GM23338 (cell line): ENCODE data around the gene DLEU7. TPM values are rescaled to one million over a fixed set of nuclear protein-coding genes. Genes with fewer than 3 reads are reported as not detected.

Source experiments
- ATAC-seq: fragments of 200-7000 bp; cut with Tn5 transposase; 3 replicates; pipeline ENCODE4 v1.9.1; 2020
- DNase-seq: peaks from one replicate; pipeline ENCODE4 v3.0.0-alpha.2; 2015; ENCODE audit warnings: low spot score
- H2AFZ ChIP-seq: fragments of 200-600 bp; sonication (generic); 2 replicates; pipeline ENCODE4 v1.8.0; 2016; ENCODE audit warnings: antibody characterized with exemption, mild to moderate bottlenecking, moderate library complexity
- H3F3A ChIP-seq: fragments of 200-600 bp; sonication (generic); replicated peaks from 2 replicates; pipeline ENCODE4 v1.8.0; 2017; ENCODE audit warnings: antibody characterized with exemption, mixed run types, low read depth
- H3K27ac ChIP-seq: fragments of 200-600 bp; sonication (generic); 2 replicates; pipeline ENCODE4 v1.6.1; 2016; ENCODE audit warnings: low read depth
- H3K27me3 ChIP-seq: fragments of 200-600 bp; sonication (generic); 2 replicates; pipeline ENCODE4 v1.8.0; 2016; ENCODE audit warnings: mild to moderate bottlenecking, mixed run types, moderate library complexity; ENCODE audit not compliant: insufficient read depth
- H3K36me3 ChIP-seq: fragments of 200-600 bp; sonication (generic); 2 replicates; pipeline ENCODE4 v1.8.0; 2016; ENCODE audit warnings: mild to moderate bottlenecking; ENCODE audit not compliant: insufficient read depth
- H3K4me1 ChIP-seq: fragments of 200-600 bp; sonication (generic); 2 replicates; pipeline ENCODE4 v1.8.0; 2016; ENCODE audit warnings: mild to moderate bottlenecking, moderate library complexity; ENCODE audit not compliant: insufficient read depth
- H3K4me2 ChIP-seq: fragments of 200-600 bp; sonication (generic); 2 replicates; pipeline ENCODE4 v1.7.1; 2017; ENCODE audit warnings: mixed run types
- H3K4me3 ChIP-seq: fragments of 200-600 bp; sonication (generic); 2 replicates; pipeline ENCODE4 v1.6.1; 2016; ENCODE audit warnings: mixed run types
- H3K79me2 ChIP-seq: fragments of 200-600 bp; sonication (generic); replicated peaks from 2 replicates; pipeline ENCODE4 v1.8.0; 2017; ENCODE audit warnings: mild to moderate bottlenecking; ENCODE audit not compliant: insufficient read depth
- H3K9me2 ChIP-seq: fragments of 200-600 bp; sonication (generic); 2 replicates; pipeline ENCODE4 v1.8.0; 2017; ENCODE audit not compliant: insufficient read depth
- H4K20me1 ChIP-seq: fragments of 200-600 bp; sonication (generic); replicated peaks from 2 replicates; pipeline ENCODE4 v1.8.0; 2017; ENCODE audit warnings: mild to moderate bottlenecking; ENCODE audit not compliant: insufficient read depth
- H3K27ac Mint-ChIP-seq: 2 replicates; pipeline ENCODE4 v1.8.0; 2020; ENCODE audit warnings: inconsistent platforms, mild to moderate bottlenecking, moderate library complexity, mixed read lengths
- H3K27me3 Mint-ChIP-seq: 3 replicates; pipeline ENCODE4 v1.8.0; 2022; ENCODE audit warnings: low read depth, mild to moderate bottlenecking, moderate library complexity, mixed read lengths, inconsistent platforms; ENCODE audit not compliant: insufficient read depth, poor library complexity
- H3K36me3 Mint-ChIP-seq: 3 replicates; pipeline ENCODE4 v1.8.0; 2021; ENCODE audit warnings: low read depth, mild to moderate bottlenecking, inconsistent platforms, moderate library complexity, mixed read lengths
- H3K4me1 Mint-ChIP-seq: 3 replicates; pipeline ENCODE4 v1.8.0; 2020; ENCODE audit warnings: mild to moderate bottlenecking, inconsistent platforms, mixed read lengths
- H3K4me3 Mint-ChIP-seq: 3 replicates; pipeline ENCODE4 v1.8.0; 2021; ENCODE audit warnings: moderate library complexity, mild to moderate bottlenecking, inconsistent platforms, mixed read lengths
- H3K9me3 Mint-ChIP-seq: 3 replicates; pipeline ENCODE4 v1.8.0; 2020; ENCODE audit warnings: moderate library complexity, mild to moderate bottlenecking, inconsistent platforms, mixed read lengths
- ETS1 ChIP-seq: IDR thresholded peaks from 2 replicates; pipeline ENCODE4 v1.6.1; 2016; ENCODE audit warnings: antibody characterized with exemption
- ZNF114 ChIP-seq: fragments of 250-450 bp; sonication (Bioruptor Pico); IDR thresholded peaks from 2 replicates; pipeline ENCODE4 v1.5.0; 2020; ENCODE audit warnings: mild to moderate bottlenecking, moderate library complexity
- polyA plus RNA-seq: library from polyadenylated mRNA; unstranded; fragments of >200 nt; fragmentation: Nextera tagmentation; extraction: Ambion mirVana; gene quantifications from 2 replicates; pipeline ENCODE4 v1.2.1, GENCODE V29; 2016
- small RNA-seq: library from RNA; depleted of rRNA; stranded (forward); fragments of <200 nt; gene quantifications from one replicate; pipeline ENCODE3, GENCODE V24; 2014; ENCODE audit warnings: low replicate concordance
- total RNA-seq: library from RNA; depleted of rRNA; stranded (reverse); fragments of >200 nt; shearing (Covaris generic); gene quantifications from 2 replicates; pipeline ENCODE4 v1.2.3, GENCODE V29; 2014; rRNA removed

The DLEU7 gene
- total and polyA plus RNA-seq, 2 experiments from 2014 or later = 8.7 to 11.6 TPM

- no peak overlapping the region for H3K4me3 ChIP-seq
- TF ChIP-seq ZNF114 (CRISPR knock-in tag) (no peak), ETS1 (no peak)
- no peaks in the 10 kb centered on the region for H3F3A ChIP-seq
- Mint-ChIP-seq H3K27ac (no peak overlapping the region), H3K27me3 (no peaks in the 10 kb centered on the region), H3K9me3 (peaks cover 14% of the 10 kb centered on the region), H3K36me3 (peaks cover 13% of the 10 kb centered on the region), H3K4me3 (no peak overlapping the region), H3K4me1 (peaks cover 8% of the 10 kb centered on the region)
- no peaks in the 10 kb centered on the region for H3K79me2 ChIP-seq
- H3K27me3 ChIP-seq = no peaks in the 10 kb centered on the region
- ATAC-seq = peak; percentile 40; the same call in 1 of the 3 replicates
- H3K27ac ChIP-seq = peak overlapping the region; percentile 61; the same call in 1 of the 2 replicates
- peaks cover 11% of the 10 kb centered on the region; the same call in 1 of the 2 replicates for H3K9me2 ChIP-seq
- H2AFZ ChIP-seq = 0 out of 2 replicates have a peak overlapping the region, but pooled peaks have one; percentile 11
- H4K20me1 ChIP-seq = no peaks in the 10 kb centered on the region
- no peaks in the 10 kb centered on the region for H3K36me3 ChIP-seq
- peak overlapping the region; percentile 19; the same call in 1 of the 2 replicates for H3K4me2 ChIP-seq
- H3K4me1 ChIP-seq = peaks cover 12% of the 10 kb centered on the region
- DNase-seq = no peak
Measured at GRCh38 chr13:50779443-50780200, 63.9 kb downstream of the DLEU7 start.

Small RNA genes within 50 kb of the gene (small RNA-seq; reads per million reads assigned to genes)
- 0.97 reads per million, percentile 60 among the genes with 10 or more reads in this experiment for gene RNA5SP28

Other genes starting within 250 kb of the DLEU7 start
- 39.0 and 54.2 TPM in 2 replicates for gene RNASEH2B, start 66.1 kb upstream of the DLEU7 start, total RNA-seq
- 64.8 and 73.4 TPM in 2 replicates for gene RNASEH2B, start 66.1 kb upstream of the DLEU7 start, polyA plus RNA-seq